ENCODE data around the gene WNT11. TPM values are rescaled to one million over a fixed set of nuclear protein-coding genes. Genes with fewer than 3 reads are reported as not detected.
A peak's percentile ranks its signal among the peaks of the same experiment; 100 is the strongest.

The WNT11 gene
- total and polyA plus RNA-seq, 2 of the 13 experiments (the other 11 are each of a cell fraction or from before 2014, with no cell fraction given): 0.34 to 0.66 TPM

DNA sequence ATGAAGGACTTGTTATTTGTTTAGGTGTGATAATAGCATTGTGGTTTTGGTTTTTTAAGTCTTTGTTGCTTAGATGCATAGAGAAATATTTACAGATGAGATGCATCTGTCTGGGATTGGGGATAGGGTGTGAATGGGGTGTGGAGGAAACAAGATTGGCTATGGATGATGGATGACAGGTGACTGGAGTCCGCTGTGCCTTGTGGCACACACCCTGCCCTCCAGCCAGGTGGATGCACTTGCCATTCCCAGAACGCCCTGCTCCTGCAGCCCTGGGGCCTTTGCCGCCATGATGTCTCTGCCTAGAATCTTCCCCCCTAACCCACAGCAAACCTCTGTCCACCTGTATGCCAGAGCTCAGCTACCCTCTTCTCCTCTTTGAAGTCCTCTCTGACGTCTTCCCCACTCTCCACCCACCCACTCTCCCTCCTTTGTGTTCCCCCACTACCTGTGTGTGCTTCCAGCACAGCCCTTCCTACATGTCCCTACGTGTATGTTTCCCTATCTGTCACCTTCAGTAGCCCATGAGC lies 54.7 kb downstream of the WNT11 start:
- intact Hi-C loops (cut with micrococcal nuclease; ENCODE audit: unreplicated experiment): loop anchor here (1.0 kb wide), 1 partner anchor 254 kb away; no protein-coding TSS in a partner anchor
- no peak for ATAC-seq
- Histone ChIP-seq H2AFZ (ENCODE audit: low read length) (no peak overlapping the region), H3K4me3 (replicated peaks in 1 of 3; ENCODE audit: insufficient read depth in 1 of 3, low read depth in 2 of 3, low read length in 3 of 3) (no peak overlapping the region), H3K79me2 (ENCODE audit: insufficient read depth, low read length) (no peaks in the 10 kb centered on the region), H3K27me3 (ENCODE audit: control insufficient read depth in 1 of 2, insufficient read depth in 2 of 2, low read length in 2 of 2) (no peaks in the 10 kb centered on the region), H3K36me3 (replicated peaks in 1 of 2; ENCODE audit: control insufficient read depth in 1 of 2, insufficient read depth in 2 of 2, low read length in 2 of 2) (no peaks in the 10 kb centered on the region), H4K20me1 (ENCODE audit: insufficient read depth, low read length) (no peaks in the 10 kb centered on the region), H3K4me1 (ENCODE audit: insufficient read depth, low read length) (peaks cover 93% of the 10 kb centered on the region), H3K9me3 (ENCODE audit: low read length) (no peaks in the 10 kb centered on the region), H3K9ac (ENCODE audit: insufficient read depth, low read depth, low read length) (no peak overlapping the region), H3K4me2 (ENCODE audit: low read depth, low read length) (peak overlapping the region; percentile 85), H3K27ac (ENCODE audit: extremely low read length, insufficient read depth, low read length) (no peak overlapping the region)
- FAIRE-seq: no peak
- in situ Hi-C loops (cut with HindIII; ENCODE audit: extremely low pct_ligation_motif_present, low pct_unique_long_range_greater_than_20kb): loop anchor here (5.0 kb wide), 1 partner anchor 249 kb away; no protein-coding TSS in a partner anchor
- no TSS peak for BruUV-seq (replicated peaks)
- 85% methylated on average over 5 of the region's 5 CpGs for WGBS (ENCODE audit: low lambda C conversion rate)
- ChIA-PET CTCF (ENCODE audit: low intra/inter-chr PET ratio, low total read pairs) (interaction anchor here (2.3 kb wide), 1 partner anchor 255 kb away, joined by 14 read pairs; no protein-coding TSS in a partner anchor), POLR2A (no interaction called here)
- no peak for TF ChIP-seq TEAD3 (CRISPR knock-in tag; optimal IDR thresholded peaks at IDR 0.05; ENCODE audit: borderline replicate concordance)
- TF ChIP-seq ZNF891 (CRISPR knock-in tag; IDR thresholded peaks at IDR 0.05): 0 out of 2 replicates have a peak, but pooled peaks have one; percentile 17
- TF ChIP-seq, protein P1, sequence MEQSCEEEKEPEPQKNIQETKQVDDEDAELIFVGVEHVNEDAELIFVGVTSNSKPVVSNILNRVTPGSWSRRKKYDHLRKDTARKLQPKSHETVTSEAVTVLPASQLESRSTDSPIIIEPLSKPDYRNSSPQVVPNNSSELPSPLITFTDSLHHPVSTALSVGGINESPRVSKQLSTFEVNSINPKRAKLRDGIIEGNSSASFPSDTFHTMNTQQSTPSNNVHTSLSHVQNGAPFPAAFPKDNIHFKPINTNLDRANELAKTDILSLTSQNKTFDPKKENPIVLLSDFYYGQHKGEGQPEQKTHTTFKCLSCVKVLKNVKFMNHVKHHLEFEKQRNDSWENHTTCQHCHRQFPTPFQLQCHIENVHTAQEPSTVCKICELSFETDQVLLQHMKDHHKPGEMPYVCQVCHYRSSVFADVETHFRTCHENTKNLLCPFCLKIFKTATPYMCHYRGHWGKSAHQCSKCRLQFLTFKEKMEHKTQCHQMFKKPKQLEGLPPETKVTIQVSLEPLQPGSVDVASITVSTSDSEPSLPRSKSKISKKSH (CRISPR knock-in tag; IDR thresholded peaks at IDR 0.05; ENCODE audit: borderline replicate concordance): 0 out of 2 replicates have a peak, but pooled peaks have one; percentile 2
- TF ChIP-seq ISX (CRISPR knock-in tag; conservative IDR thresholded peaks at IDR 0.05): no peak
- no peak for TF ChIP-seq CENPT (CRISPR knock-in tag; IDR thresholded peaks at IDR 0.05; ENCODE audit: low read depth)
- TF ChIP-seq ZNF598 (CRISPR knock-in tag; IDR thresholded peaks at IDR 0.05; ENCODE audit: borderline replicate concordance): 0 out of 2 replicates have a peak, but pooled peaks have one; percentile 46
- TF ChIP-seq JDP2 (CRISPR knock-in tag; IDR thresholded peaks at IDR 0.05; ENCODE audit: borderline replicate concordance): no peak
- TF ChIP-seq, protein P2, sequence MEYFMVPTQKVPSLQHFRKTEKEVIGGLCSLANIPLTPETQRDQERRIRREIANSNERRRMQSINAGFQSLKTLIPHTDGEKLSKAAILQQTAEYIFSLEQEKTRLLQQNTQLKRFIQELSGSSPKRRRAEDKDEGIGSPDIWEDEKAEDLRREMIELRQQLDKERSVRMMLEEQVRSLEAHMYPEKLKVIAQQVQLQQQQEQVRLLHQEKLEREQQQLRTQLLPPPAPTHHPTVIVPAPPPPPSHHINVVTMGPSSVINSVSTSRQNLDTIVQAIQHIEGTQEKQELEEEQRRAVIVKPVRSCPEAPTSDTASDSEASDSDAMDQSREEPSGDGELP (IDR thresholded peaks at IDR 0.05; ENCODE audit: borderline replicate concordance, low read depth): no peak
- no peak for DNase-seq (ENCODE audit: low spot score)
